Spleen (tissue), 7 donors: ENCODE results near the gene AARS2.

Experiments used
- CTCF ChIP-seq, 11 experiments: fragments of 200-600 bp in 7 of 11; fragments of 450-650 bp in 4 of 11; sonication (generic) in 4 of 11; IDR thresholded peaks in 8 of 11; conservative IDR thresholded peaks in 3 of 11; 1 replicate in 7 of 11; 2 replicates in 4 of 11; pipeline versions ENCODE4 v1.4.0 to v1.8.0; 2016 to 2021; ENCODE audit warnings: antibody characterized with exemption in 11 of 11, inconsistent platforms in 4 of 11, mild to moderate bottlenecking in 1 of 11
- POLR2A ChIP-seq, 3 donors: fragments of 450-650 bp; IDR thresholded peaks; one replicate each; pipeline ENCODE4 v1.5.1; 2017; ENCODE audit warnings: antibody characterized with exemption in 3 of 3, mild to moderate bottlenecking in 1 of 3
- POLR2AphosphoS5 ChIP-seq, 3 donors: sonication (generic); formaldehyde crosslinking; IDR thresholded peaks; one replicate each; pipeline ENCODE4 v1.5.1; 2017; ENCODE audit warnings: antibody characterized with exemption in 3 of 3
- donor health status: DM: no; HTN: no; CAD: no; lungs with moderate emphysema.
- donor health status: DM: no; HTN: no; CAD: no.
- donor health status: DM: no; HTN: no; CAD: no.

- TF ChIP-seq POLR2AphosphoS5 (IDR thresholded peaks at IDR 0.05) = no peak
- TF ChIP-seq CTCF (IDR thresholded peaks at IDR 0.05 in 8 of 11, conservative IDR thresholded peaks at IDR 0.05 in 3 of 11) = no peak
- no peak for TF ChIP-seq POLR2A (IDR thresholded peaks at IDR 0.05)
These were observed 3.5 kb downstream of the AARS2 start for GRCh38 chr6:44309631-44310030.
